Activated T-cell treated with anti-CD3 and anti-CD28 coated beads for 24 hours (primary cell): ENCODE measurements around the gene CNMD.

Experiments used
- DNase-seq: peaks from one replicate; pipeline ENCODE4 v3.0.0-alpha.2; 2020; ENCODE audit warnings: low read depth

CNMD gene

DNA sequence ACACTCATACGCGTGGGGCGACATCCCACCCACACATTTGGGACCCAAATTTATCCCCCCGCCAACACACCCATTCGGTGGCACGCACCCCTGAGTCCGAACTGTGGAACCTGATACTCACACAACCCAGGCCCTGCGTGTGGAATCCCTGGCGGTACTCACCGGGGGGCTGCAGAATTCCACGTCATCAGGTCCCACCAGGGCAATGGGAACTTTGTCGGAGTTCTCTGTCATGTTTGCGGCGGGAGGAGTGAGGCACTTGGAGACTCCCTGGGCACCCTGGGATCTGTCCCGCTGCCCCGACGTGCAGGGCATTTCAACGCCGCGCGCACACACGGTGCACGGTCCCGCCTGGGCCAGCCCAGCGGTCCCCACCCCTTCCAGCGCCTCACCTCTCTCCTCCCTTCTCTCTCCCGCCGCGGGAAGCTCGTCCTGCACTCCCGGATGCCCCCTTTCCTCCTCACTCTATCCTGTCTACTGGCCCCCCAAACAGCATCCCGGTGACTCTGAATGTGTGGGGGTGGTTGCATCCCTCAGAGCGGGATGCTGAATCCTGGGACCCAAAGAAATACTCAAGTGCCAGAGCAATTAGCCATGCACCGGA, at the start of gene CNMD:
CNMD (minus strand) TSS at position 353 of the 604 bp plus-strand sequence; CDS start at position 234, 119 bp downstream.
- no peak for DNase-seq

DNA sequence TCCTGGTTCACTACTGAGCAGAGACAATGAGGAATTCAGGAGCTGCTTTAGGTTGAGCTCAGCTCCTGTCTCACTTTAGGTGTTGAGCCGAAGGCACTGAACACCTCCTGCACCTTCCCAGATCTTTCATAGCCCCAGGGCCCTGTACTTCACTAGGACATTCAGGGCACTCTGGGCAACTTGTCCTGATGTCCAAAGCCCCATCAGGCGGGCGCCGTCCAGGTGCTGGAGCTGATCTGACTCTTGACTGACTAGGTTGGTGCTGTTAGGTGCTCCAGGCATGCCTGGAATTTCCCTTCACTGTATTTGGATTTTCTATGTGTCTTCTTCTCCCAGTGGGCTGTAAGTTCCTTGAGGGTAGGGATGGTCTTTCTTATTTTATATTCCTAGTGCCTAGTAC, 48.4 kb upstream of the CNMD start:
- no peak for DNase-seq

DNA sequence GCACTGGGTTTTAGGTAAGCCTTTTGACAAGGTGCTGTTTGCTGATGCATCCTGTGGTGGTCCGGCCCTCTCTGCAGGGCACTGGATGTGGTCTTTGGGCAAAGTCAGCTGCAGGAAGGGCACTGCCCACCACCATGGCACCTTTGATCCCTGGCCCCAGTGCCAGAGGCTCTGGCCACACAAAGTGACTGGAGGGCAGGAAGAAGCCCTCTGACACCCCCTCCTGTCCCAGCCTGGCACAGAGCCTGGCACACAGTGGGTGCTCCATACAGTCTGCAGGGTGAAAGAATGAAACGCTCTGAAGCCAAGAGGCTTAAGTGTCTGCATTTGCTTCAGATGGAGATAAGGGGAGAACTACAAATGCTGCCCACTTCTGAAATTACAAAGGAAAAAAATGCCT, 47.6 kb upstream of the CNMD start:
- no peak for DNase-seq

GRCh38 chr13:52786766-52787165, 47.1 kb upstream of the CNMD start:
- DNase-seq: no peak

DNA sequence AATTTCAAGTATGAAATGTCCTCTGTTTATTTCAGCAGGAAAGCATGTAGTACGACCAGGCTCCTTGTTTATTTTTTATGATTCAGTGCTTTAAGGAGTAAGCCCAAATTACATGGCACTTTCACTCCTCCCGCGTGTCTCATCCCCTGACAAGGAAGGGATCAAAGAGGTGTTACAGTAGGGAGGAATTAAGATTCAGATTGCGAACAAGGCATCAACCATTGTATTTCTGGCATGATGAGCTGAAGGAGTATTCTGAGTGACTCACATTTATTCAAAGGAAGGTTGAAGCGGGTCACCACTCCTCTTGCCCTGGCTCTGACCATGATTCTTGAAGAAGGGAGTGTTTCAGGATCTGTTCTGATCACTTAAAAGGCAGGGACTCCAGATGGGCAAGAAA, 46.1 kb upstream of the CNMD start:
- DNase-seq: no peak

DNA sequence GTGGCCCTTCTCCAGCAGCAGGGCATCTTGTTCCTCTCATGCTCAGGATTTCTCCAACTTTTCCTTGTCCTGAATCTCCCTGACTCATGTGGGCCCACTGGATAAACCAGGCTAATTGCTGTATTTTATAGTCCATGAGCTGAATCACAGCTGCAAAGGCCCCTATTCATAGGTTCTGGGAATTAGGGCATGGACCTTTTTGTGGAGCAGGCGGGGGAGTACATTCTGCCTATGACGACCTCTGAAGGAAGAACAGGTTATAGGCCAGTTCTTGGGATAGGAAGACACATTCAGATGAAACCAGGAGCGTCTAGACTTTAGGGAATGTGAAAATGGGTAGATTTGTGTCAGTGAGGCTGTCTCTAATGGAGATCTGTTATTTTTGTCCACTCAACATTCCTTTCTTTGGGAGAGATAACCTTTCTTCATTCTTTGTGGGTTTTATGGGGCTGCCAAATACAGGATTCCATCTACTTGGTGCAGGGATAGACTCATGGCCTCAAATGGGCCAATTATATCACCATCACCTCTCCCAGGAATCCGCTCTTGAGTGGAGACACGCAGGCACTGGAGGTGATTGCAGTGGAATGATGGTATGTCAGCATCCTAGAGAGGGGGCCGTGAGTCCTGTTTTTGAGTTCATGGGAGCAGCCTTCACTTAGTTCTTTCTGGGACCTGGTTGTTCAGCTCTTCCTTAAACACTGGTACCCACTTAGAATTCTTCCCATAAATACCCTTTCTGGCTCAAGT, 45.1 kb upstream of the CNMD start:
- DNase-seq: no peak

- no peak for DNase-seq
Observed at GRCh38 chr13:52783943-52784342, 44.3 kb upstream of the CNMD start.

DNA sequence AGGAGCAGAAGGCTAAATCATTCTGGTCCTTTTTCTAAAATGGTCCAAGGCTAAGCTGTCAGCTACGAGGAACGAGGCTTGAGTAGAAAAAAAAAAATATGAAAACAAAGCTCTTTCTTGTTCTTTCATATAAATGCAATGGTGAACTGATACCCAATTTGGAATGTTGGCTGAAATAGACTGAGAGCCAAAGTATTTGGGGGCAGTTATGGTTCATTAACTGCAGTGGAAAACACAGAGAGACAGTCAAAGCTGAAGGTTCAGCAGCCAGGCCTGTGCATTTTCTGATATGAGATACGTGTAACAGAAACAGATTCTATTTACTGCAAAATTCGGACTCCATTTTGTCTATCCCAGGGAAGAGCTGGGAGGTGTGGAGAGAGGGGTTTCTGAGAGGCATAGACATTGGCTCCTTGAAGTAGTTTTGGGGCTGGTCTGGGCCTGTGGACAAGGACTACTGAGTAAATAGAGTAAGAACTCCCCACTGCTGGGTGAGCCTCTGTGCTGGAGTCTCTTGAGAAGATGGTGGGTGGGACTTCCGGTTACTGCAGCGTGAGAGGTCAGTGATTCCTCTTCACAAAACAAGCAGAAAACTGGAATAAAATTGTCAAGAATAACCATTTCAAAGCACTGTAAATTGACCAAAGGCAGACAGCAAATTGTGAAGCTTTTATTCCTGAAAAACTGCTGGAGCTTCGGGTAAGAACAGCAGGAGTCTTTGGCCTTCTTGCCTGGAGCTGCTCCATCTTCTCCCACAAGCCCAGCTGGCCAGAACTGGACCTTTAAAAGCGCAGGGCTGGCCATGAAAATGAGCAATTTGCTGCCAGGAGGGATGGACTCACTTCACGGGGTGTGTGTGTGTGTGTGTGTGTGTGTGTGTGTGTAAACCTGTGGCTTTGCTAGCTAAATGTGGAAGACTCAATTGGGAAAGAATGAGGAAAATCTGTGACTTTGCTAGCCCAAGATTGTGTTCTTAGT, 43.1 kb upstream of the CNMD start:
- no peak for DNase-seq

- DNase-seq: no peak
Observed at GRCh38 chr13:52780611-52781010, 41.0 kb upstream of the CNMD start.

- no peak for DNase-seq
Observed at GRCh38 chr13:52780092-52780491, 40.5 kb upstream of the CNMD start.

GRCh38 chr13:52779103-52779502, 39.5 kb upstream of the CNMD start:
- no peak for DNase-seq

GRCh38 chr13:52776726-52777125, 37.1 kb upstream of the CNMD start:
- no peak for DNase-seq

GRCh38 chr13:52775511-52775910, 35.9 kb upstream of the CNMD start:
- DNase-seq: no peak

DNA sequence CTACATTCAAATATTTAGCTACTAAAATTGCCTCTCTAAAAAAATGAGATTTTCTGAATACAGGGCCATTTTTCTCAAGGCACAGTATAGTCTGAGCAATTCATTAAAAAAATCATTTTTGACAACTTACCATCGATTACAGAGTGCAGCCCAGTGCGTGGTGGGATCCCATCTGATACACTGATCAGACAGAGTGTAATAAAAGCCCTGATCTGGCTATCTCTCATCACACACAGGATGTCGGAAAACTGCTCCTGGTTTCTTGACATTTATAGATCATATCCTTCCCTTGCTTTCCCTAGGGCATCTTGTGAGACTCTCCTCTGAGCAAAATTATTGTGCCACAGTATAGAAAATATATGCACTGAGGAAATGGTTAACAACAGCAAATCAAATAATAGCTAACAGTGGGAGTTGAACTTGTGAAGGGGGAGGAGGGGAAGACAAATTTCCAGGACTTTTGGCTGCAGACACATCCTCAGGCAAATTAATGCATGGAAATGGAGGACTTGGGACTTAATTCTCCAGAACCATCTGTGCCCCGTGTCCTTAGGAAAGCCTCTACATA, 28.4 kb upstream of the CNMD start:
- DNase-seq: no peak

GRCh38 chr13:52765611-52766390, 26.2 kb upstream of the CNMD start:
- no peak for DNase-seq

DNA sequence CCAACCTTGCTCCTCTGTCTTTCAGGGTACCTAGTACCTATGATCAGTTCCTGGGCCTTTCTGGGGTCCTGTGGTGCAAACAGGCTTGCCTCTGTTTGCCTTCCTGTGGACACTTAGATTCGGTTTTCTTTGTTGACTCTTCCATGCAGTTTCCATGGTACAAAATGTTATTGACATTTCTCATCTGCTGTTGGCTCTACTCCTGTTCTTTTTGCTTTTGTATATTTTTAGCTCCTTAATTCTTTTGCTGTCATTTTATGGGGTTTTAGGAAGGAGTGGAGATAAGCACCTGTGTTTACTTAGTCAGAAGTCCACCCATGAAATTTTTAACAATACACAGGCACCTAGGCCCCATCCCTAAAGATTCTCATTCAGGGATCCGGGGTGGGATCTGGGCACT, 20.5 kb upstream of the CNMD start:
- no peak for DNase-seq

DNA sequence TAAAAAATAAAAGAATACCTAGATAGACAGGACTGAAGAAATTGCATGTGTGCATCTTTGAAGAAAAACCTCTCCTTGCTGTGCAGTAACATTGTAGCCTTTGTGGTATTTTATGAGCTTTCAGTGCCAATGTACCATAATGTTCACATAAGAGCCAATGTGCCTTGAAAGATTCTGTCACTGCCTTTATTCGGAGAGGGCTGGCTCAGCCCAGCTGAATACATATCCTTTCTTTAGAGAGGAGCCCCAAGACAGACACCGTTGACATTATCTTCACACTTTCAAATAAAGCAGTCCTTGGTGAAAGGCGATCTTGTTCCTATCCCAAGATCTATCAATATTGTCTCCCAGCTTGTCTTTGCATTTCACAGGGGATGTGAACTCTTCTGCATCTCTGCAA, 18.5 kb upstream of the CNMD start:
- DNase-seq: no peak

GRCh38 chr13:52751196-52751595, 11.6 kb upstream of the CNMD start:
- DNase-seq: no peak

DNA sequence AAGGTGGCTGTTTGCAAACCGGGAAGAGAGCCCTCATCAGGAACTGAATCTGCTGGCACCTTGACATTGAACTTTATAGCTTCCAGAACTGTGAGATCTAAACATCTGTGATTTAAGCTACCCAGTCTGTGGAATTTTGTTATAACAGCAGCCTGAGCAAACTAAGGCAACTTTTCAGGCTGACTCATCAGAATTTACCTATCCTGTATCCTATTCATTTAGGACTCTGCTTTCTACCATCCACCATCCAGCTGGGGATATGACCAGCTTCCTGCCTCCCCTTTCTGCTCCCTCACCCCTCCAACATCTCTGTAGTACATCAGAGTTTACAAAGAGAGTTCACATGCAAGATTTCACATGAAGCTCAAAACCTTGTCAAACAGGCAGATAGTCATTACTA, 11.1 kb upstream of the CNMD start:
- DNase-seq: no peak

DNA sequence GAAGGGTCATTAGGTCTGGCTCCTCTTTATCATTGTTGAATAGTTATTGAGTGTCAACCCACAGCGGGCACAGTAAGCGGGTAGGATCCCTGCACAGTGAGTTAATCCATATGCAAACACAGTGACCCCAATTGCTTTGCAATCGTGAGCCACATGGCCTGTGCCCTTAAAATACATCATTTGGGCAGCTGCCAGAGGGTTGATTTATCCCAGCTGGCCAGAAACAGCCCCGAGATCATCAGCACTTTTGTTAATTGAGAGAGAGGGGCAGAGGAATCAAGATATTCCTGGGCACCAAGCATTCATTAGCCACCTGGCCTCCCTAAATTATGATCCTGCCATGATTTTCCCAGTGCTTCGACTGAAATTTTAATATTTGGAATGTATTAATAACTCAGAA, 9.8 kb upstream of the CNMD start:
- no peak for DNase-seq

GRCh38 chr13:52746141-52746540, 6.5 kb upstream of the CNMD start:
- no peak for DNase-seq
